Large intestine (tissue), 3 donors: ENCODE results near the gene FARP2. TPM values are rescaled to one million over a fixed set of nuclear protein-coding genes. Genes with fewer than 3 reads are reported as not detected.

Experiments
- DNase-seq, 2 donors: peaks; one replicate each; pipeline versions ENCODE4 v3.0.0 to v3.0.0-alpha.2; 2013
- H3K27ac ChIP-seq: one replicate; pipeline ENCODE4 v1.5.1; 2013; ENCODE audit warnings: low read length
- H3K27me3 ChIP-seq: 2 replicates; pipeline ENCODE4 v1.6.1; 2013; ENCODE audit warnings: low read length; ENCODE audit not compliant: control insufficient read depth, insufficient read depth
- H3K36me3 ChIP-seq: 2 replicates; pipeline ENCODE4 v1.6.1; 2013; ENCODE audit warnings: low read length; ENCODE audit not compliant: control insufficient read depth, insufficient read depth
- H3K4me1 ChIP-seq: one replicate; pipeline ENCODE4 v1.6.1; 2013; ENCODE audit warnings: low read length; ENCODE audit not compliant: control insufficient read depth, insufficient read depth
- H3K4me3 ChIP-seq: one replicate; pipeline ENCODE4 v1.5.1; 2013; ENCODE audit warnings: low read length
- H3K9me3 ChIP-seq: one replicate; pipeline ENCODE4 v1.6.1; 2013; ENCODE audit warnings: mild to moderate bottlenecking, low read depth, low read length, moderate library complexity; ENCODE audit not compliant: control insufficient read depth
- WGBS: methylation state at CpG from one replicate; pipeline ENCODE4 v1.1.5; 2013; ENCODE audit warnings: low lambda C conversion rate; ENCODE audit not compliant: insufficient coverage; 5-methylcytosine and 5-hydroxymethylcytosine counted together
- polyA plus RNA-seq: library from polyadenylated mRNA; unstranded; fragments of 120-200 nt; gene quantifications from one replicate; pipeline ENCODE4 v1.2.1, GENCODE V29; 2013

FARP2 gene
- polyA plus RNA-seq, 1 donor, result 52.6 TPM

DNA sequence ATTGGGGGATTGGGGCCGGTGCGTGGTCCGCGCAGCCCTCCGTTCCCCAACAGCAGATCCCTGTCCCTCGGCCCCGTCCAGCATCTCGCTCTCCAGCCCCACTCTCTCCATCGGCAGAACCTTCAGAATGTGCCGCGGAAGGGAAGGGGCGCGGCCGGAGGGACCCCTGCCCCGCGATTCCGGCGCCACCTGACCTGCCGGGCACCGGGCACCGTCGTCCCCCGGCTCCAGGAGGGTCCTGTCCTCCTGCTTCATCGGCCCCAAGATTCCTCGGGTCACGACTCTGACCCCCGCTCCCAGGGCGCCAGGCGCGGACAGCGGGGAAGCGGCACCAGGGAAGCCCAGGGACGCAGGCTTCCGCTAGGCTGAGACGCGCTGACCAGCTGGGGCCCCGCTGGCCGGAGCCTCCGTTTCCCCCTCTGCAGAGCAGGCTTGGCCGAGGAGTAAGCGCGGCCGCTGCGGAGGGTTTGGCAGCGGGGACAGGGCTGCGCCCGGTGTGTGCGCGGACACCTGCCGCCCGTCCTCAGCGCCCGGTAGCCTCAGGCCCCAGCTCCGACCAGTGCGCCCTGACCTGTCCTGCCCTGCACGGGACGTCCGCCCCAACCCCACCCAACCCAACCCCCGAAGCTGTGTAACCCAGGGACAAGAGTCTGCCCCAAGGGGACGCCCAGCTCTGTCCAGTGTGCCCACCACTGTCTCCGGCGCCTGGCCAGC, 185.6 kb downstream of the FARP2 start:
- Histone ChIP-seq H3K27ac (no peak overlapping the region), H3K4me3 (no peak overlapping the region), H3K9me3 (peaks cover 8% of the 10 kb centered on the region), H3K4me1 (peaks cover 5% of the 10 kb centered on the region), H3K36me3 (no peaks in the 10 kb centered on the region), H3K27me3 (peaks cover 40% of the 10 kb centered on the region)
- no peak for DNase-seq
- no CpG with 5 or more reads among the region's 62 CpGs for WGBS

DNA sequence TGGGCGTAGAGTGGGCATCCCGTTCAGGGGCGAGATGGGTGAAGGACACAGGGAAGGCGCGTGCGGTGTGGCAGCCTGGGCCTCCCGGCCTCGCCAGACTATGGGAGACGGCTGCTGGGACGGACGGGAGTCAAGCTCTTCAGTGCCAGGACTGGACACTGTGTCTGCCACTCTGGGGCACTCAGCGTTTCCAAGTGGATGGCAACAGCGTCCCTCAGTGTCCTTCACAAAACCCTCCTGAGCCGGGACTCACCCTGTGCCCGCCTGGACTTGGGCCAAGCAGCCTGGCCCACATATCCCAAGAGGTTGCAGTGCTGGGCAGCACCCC, 186.2 kb downstream of the FARP2 start:
- Histone ChIP-seq H3K27ac (no peak overlapping the region), H3K9me3 (peaks cover 8% of the 10 kb centered on the region), H3K36me3 (no peaks in the 10 kb centered on the region), H3K27me3 (peaks cover 45% of the 10 kb centered on the region), H3K4me1 (peaks cover 5% of the 10 kb centered on the region), H3K4me3 (no peak overlapping the region)
- WGBS, result no CpG with 5 or more reads among the region's 15 CpGs
- no peak for DNase-seq

Other genes with a start within 250 kb of the FARP2 start
- 16.7 TPM for gene PASK, start 206.8 kb upstream of the FARP2 start, polyA plus RNA-seq
- gene PPP1R7, start 205.8 kb upstream of the FARP2 start, polyA plus RNA-seq, result 58.4 TPM
- gene ANO7, start 167.6 kb upstream of the FARP2 start, polyA plus RNA-seq, result 31.7 TPM
- 390 TPM for gene HDLBP, start 40.6 kb upstream of the FARP2 start, polyA plus RNA-seq
- gene SEPTIN2, start 40.4 kb upstream of the FARP2 start, polyA plus RNA-seq, result 354 TPM
- gene STK25, start 152.3 kb downstream of the FARP2 start, polyA plus RNA-seq, result 135 TPM
- gene BOK, start 202.5 kb downstream of the FARP2 start, polyA plus RNA-seq, result 8.8 TPM